ENCODE measurements around the gene YEATS2.

- TF ChIP-seq CTCF (IDR thresholded peaks at IDR 0.05) = no peak
- no peak for TF ChIP-seq POLR2A (IDR thresholded peaks at IDR 0.05)
Observed at GRCh38 chr3:183800243-183800863, 102.8 kb downstream of the YEATS2 start.

All from right lobe of liver (tissue), 4 donors.